ENCODE data around the gene CUX1. TPM values are rescaled to one million over a fixed set of nuclear protein-coding genes. Genes with fewer than 3 reads are reported as not detected.

CUX1 gene
- total RNA-seq, 1 donor from 2014 or later: 66.4 TPM

- no peak overlapping the region for H3K4me3 ChIP-seq
- Mint-ChIP-seq H3K36me3 (peaks cover 8% of the 10 kb centered on the region), H3K27me3 (ENCODE audit: insufficient read depth, low read depth) (no peaks in the 10 kb centered on the region), H3K4me3 (no peak overlapping the region), H3K4me1 (peaks cover 3% of the 10 kb centered on the region), H3K27ac (no peak overlapping the region), H3K9me3 (no peaks in the 10 kb centered on the region)
- H3F3A ChIP-seq (ENCODE audit: low read depth): no peaks in the 10 kb centered on the region
- no peak for DNase-seq (ENCODE audit: low spot score)
- peaks cover 2% of the 10 kb centered on the region for H3K4me1 ChIP-seq
- H3K27ac ChIP-seq: no peak overlapping the region
- no peak overlapping the region for H3K9ac ChIP-seq
- no peaks in the 10 kb centered on the region for H3K36me3 ChIP-seq
- TF ChIP-seq EZH2phosphoT487 (IDR thresholded peaks at IDR 0.05) (no peak), EZH2 (IDR thresholded peaks at IDR 0.05) (no peak)
- TF ChIP-seq, protein P1, sequence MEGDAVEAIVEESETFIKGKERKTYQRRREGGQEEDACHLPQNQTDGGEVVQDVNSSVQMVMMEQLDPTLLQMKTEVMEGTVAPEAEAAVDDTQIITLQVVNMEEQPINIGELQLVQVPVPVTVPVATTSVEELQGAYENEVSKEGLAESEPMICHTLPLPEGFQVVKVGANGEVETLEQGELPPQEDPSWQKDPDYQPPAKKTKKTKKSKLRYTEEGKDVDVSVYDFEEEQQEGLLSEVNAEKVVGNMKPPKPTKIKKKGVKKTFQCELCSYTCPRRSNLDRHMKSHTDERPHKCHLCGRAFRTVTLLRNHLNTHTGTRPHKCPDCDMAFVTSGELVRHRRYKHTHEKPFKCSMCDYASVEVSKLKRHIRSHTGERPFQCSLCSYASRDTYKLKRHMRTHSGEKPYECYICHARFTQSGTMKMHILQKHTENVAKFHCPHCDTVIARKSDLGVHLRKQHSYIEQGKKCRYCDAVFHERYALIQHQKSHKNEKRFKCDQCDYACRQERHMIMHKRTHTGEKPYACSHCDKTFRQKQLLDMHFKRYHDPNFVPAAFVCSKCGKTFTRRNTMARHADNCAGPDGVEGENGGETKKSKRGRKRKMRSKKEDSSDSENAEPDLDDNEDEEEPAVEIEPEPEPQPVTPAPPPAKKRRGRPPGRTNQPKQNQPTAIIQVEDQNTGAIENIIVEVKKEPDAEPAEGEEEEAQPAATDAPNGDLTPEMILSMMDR (IDR thresholded peaks at IDR 0.05): no peak
- H3K27me3 ChIP-seq: no peaks in the 10 kb centered on the region
- H4K20me1 ChIP-seq (ENCODE audit: low read depth): peaks cover 5% of the 10 kb centered on the region
- no peaks in the 10 kb centered on the region for H3K9me3 ChIP-seq (ENCODE audit: low read depth)
- H2AFZ ChIP-seq (replicated peaks): no peak overlapping the region
- no peak overlapping the region for H3K4me2 ChIP-seq
- no peaks in the 10 kb centered on the region for H3K79me2 ChIP-seq (ENCODE audit: low read depth)
Observed at GRCh38 chr7:102241431-102241830, 424.0 kb downstream of the CUX1 start.

DNA sequence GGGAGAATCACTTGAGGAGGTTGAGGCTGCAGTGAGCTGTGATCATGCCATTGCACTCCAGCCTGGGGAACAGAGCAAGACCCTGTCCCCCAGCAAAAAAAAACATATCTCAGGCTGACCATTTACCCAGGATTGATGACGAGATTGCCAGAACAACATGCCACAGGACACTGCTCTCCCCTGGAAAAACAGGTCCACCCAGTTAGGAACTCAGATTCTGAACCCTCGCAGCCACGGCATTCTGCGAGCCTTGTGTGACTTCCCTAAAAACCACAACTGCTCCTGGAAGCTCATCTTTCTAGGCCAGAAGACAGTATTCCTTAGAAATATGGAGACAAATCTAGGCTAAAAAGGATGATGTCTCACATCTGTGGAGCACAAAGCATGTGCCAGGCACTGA, 427.2 kb downstream of the CUX1 start:
- Histone ChIP-seq H3K36me3 (no peaks in the 10 kb centered on the region), H2AFZ (replicated peaks) (no peak overlapping the region), H3K4me2 (no peak overlapping the region), H3K79me2 (ENCODE audit: low read depth) (no peaks in the 10 kb centered on the region), H3F3A (ENCODE audit: low read depth) (no peaks in the 10 kb centered on the region), H3K9ac (no peak overlapping the region), H3K4me3 (no peak overlapping the region), H3K27me3 (no peaks in the 10 kb centered on the region), H3K9me3 (ENCODE audit: low read depth) (no peaks in the 10 kb centered on the region), H3K4me1 (peaks cover 2% of the 10 kb centered on the region), H4K20me1 (ENCODE audit: low read depth) (no peaks in the 10 kb centered on the region), H3K27ac (no peak overlapping the region)
- no peaks in the 10 kb centered on the region for H3K9me3 Mint-ChIP-seq
- H3K4me3 Mint-ChIP-seq: no peak overlapping the region
- no peak overlapping the region for H3K27ac Mint-ChIP-seq
- no peak for TF ChIP-seq EZH2 (IDR thresholded peaks at IDR 0.05)
- TF ChIP-seq, protein P1 (IDR thresholded peaks at IDR 0.05): no peak
- TF ChIP-seq EZH2phosphoT487 (IDR thresholded peaks at IDR 0.05): no peak
- no peaks in the 10 kb centered on the region for H3K4me1 Mint-ChIP-seq
- H3K27me3 Mint-ChIP-seq (ENCODE audit: insufficient read depth, low read depth): peaks cover 2% of the 10 kb centered on the region
- peaks cover 5% of the 10 kb centered on the region for H3K36me3 Mint-ChIP-seq
- no peak for DNase-seq (ENCODE audit: low spot score)

- no peaks in the 10 kb centered on the region for H4K20me1 ChIP-seq (ENCODE audit: low read depth)
- peaks cover 32% of the 10 kb centered on the region for H3F3A ChIP-seq (ENCODE audit: low read depth)
- H3K27ac Mint-ChIP-seq: no peak overlapping the region
- peaks cover 2% of the 10 kb centered on the region for H3K27me3 Mint-ChIP-seq (ENCODE audit: insufficient read depth, low read depth)
- no peaks in the 10 kb centered on the region for H3K9me3 Mint-ChIP-seq
- TF ChIP-seq EZH2 (IDR thresholded peaks at IDR 0.05) (no peak), EZH2phosphoT487 (IDR thresholded peaks at IDR 0.05) (no peak)
- TF ChIP-seq, protein P1 (IDR thresholded peaks at IDR 0.05): no peak
- H3K4me1 ChIP-seq: peaks cover 37% of the 10 kb centered on the region
- no peaks in the 10 kb centered on the region for H3K79me2 ChIP-seq (ENCODE audit: low read depth)
- H3K27me3 ChIP-seq: no peaks in the 10 kb centered on the region
- H3K4me2 ChIP-seq: no peak overlapping the region
- no peaks in the 10 kb centered on the region for H3K9me3 ChIP-seq (ENCODE audit: low read depth)
- H3K4me1 Mint-ChIP-seq: peaks cover 29% of the 10 kb centered on the region
- H3K36me3 ChIP-seq: no peaks in the 10 kb centered on the region
- H3K4me3 ChIP-seq: no peak overlapping the region
- H3K4me3 Mint-ChIP-seq: no peak overlapping the region
- H3K36me3 Mint-ChIP-seq: peaks cover 9% of the 10 kb centered on the region
- H2AFZ ChIP-seq (replicated peaks): no peak overlapping the region
- no peak overlapping the region for H3K27ac ChIP-seq
- DNase-seq (ENCODE audit: low spot score): no peak
- no peak overlapping the region for H3K9ac ChIP-seq
Observed at GRCh38 chr7:102248081-102248455, 430.6 kb downstream of the CUX1 start.

Data from neural progenitor cell (in vitro differentiated cells).